Activated CD4-positive, alpha-beta T cell treated with anti-CD3 and anti-CD28 coated beads, Interleukin-2, amount 50 U/mL, for 1 hour (primary cell): ENCODE results near the gene ZNF10.

Experiments
- DNase-seq: peaks from one replicate; pipeline ENCODE4 v3.0.0-alpha.2; 2020

The ZNF10 gene

GRCh38 chr12:133202493-133203343 lies 72.3 kb downstream of the ZNF10 start:
- DNase-seq: no peak

DNA sequence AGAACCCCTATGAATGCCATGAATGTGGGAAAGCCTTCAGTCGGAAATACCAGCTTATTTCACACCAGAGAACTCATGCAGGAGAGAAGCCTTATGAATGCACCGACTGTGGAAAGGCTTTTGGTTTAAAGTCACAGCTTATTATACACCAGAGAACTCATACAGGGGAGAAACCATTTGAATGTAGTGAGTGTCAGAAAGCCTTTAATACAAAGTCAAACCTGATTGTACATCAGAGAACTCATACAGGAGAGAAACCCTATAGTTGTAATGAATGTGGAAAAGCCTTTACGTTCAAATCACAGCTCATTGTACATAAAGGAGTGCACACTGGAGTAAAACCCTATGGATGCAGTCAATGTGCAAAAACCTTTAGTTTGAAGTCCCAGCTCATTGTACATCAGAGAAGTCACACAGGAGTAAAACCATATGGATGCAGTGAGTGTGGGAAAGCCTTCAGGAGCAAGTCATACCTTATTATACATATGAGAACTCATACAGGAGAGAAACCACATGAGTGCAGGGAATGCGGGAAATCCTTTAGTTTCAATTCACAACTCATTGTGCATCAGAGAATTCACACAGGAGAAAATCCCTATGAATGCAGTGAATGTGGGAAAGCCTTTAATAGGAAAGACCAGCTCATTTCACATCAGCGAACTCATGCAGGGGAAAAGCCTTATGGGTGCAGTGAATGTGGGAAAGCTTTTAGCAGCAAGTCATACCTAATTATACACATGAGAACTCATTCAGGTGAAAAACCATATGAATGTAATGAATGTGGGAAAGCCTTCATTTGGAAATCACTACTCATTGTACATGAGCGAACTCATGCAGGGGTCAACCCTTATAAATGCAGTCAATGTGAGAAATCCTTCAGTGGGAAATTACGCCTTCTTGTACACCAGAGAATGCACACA lies 73.2 kb downstream of the ZNF10 start:
- no peak for DNase-seq

DNA sequence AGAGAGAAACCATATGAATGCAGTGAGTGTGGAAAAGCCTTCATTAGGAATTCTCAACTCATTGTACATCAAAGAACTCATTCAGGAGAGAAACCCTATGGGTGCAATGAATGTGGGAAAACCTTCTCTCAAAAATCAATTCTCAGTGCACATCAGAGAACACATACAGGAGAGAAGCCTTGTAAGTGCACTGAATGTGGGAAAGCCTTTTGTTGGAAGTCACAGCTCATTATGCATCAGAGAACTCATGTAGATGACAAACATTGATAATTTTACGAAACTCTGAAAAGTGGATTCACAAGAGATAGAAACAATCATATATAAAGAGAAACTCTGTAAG lies 73.8 kb downstream of the ZNF10 start:
- no peak for DNase-seq

- DNase-seq: no peak
Measured at GRCh38 chr12:133206390-133206789, 76.0 kb downstream of the ZNF10 start.
